ENCODE measurements around the gene PECR.

PECR gene

GRCh38 chr2:216006164-216006663 lies 75.4 kb downstream of the PECR start:
- Histone ChIP-seq H3K4me3 (ENCODE audit: control insufficient read depth in 1 of 7, extremely low read depth in 1 of 7, insufficient read depth in 4 of 7, low read depth in 2 of 7, low read length in 6 of 7) (peak overlapping the region in 5 of 7 experiments; percentile 4 to 66 (median 58)), H3K4me1 (ENCODE audit: control extremely low read depth in 1 of 4, control insufficient read depth in 4 of 4, insufficient read depth in 4 of 4, low read length in 3 of 4) (peaks cover 20 to 70% (median 66%) of the 10 kb centered on the region in 4 experiments), H3K27ac (ENCODE audit: insufficient read depth in 1 of 2, low read depth in 1 of 2, low read length in 2 of 2, poor library complexity in 1 of 2, severe bottlenecking in 2 of 2) (peak overlapping the region; percentile 78 to 79), H3K36me3 (ENCODE audit: control insufficient read depth in 4 of 4, insufficient read depth in 4 of 4, low read length in 3 of 4) (no peaks in the 10 kb centered on the region), H3K27me3 (replicated peaks in 2 of 5; ENCODE audit: control insufficient read depth in 4 of 5, insufficient read depth in 5 of 5, low read length in 4 of 5) (no peaks in the 10 kb centered on the region), H3K9me3 (ENCODE audit: control extremely low read depth in 1 of 5, control insufficient read depth in 4 of 5, insufficient read depth in 2 of 5, low read depth in 1 of 5, low read length in 4 of 5) (no peaks in the 10 kb centered on the region)
- DNase-seq: peak; percentile 80 to 93 (median 92)
- CTCF ChIA-PET: interaction anchor here (1.0 to 3.8 kb wide), 9 partner anchors 8 to 58 kb away, joined by 3 to 15 read pairs (median 4); no protein-coding TSS in a partner anchor
- POLR2A ChIA-PET: interaction anchor here (1.1 to 1.6 kb wide), 2 partner anchors 10 to 15 kb away, joined by 3 to 4 read pairs; no protein-coding TSS in a partner anchor
- 0% methylated on average over 8 of the region's 10 CpGs for WGBS (ENCODE audit: insufficient coverage)

DNA sequence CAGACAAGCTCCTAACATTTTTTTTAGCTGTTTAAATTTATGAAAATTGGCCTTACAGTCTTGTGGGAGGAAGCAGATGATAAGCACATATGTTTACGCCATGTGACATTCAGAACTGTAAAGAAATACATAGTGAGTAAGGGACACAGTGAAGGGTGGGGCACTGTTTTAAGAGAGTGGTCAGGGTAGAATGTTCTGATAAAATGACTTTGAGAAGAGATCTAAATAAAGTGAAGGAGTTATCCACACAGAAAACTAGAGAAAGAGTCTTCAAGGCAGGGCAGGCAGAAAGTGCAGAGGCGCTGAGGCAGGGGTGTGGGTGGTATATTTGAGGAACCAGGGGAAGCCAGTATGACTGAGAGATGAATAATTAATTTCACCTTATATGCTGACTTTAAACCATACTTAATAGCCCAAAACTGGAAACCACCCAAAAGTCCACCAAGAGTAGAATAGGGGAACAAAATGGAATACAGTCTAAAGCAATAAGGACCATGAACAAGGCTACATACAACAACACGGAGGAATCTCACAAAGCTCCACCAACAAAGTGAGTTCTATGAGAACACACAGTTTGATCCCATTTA lies 76.8 kb downstream of the PECR start:
- ChIA-PET POLR2A (no interaction called here), CTCF (interaction anchor here (0.6 to 3.1 kb wide), 9 partner anchors 9 to 57 kb away, joined by 3 to 15 read pairs (median 3); partner anchors contain the start of gene MREG)
- no peaks in the 10 kb centered on the region for H3K9me3 ChIP-seq (ENCODE audit: control extremely low read depth in 1 of 5, control insufficient read depth in 4 of 5, insufficient read depth in 2 of 5, low read depth in 1 of 5, low read length in 4 of 5)
- H3K36me3 ChIP-seq (ENCODE audit: control insufficient read depth in 4 of 4, insufficient read depth in 4 of 4, low read length in 3 of 4): peaks cover 0 to 7% (median 0%) of the 10 kb centered on the region in 4 experiments
- H3K4me1 ChIP-seq (ENCODE audit: control extremely low read depth in 1 of 4, control insufficient read depth in 4 of 4, insufficient read depth in 4 of 4, low read length in 3 of 4): peaks cover 24 to 84% (median 75%) of the 10 kb centered on the region in 4 experiments
- 67% methylated on average over 1 of the region's 3 CpGs for WGBS (ENCODE audit: insufficient coverage)
- no peaks in the 10 kb centered on the region for H3K27me3 ChIP-seq (replicated peaks in 2 of 5; ENCODE audit: control insufficient read depth in 4 of 5, insufficient read depth in 5 of 5, low read length in 4 of 5)
- H3K4me3 ChIP-seq (ENCODE audit: control insufficient read depth in 1 of 7, extremely low read depth in 1 of 7, insufficient read depth in 4 of 7, low read depth in 2 of 7, low read length in 6 of 7): peak overlapping the region in 2 of 7 experiments; percentile 4 to 41
- DNase-seq: peak; percentile 47 to 90 (median 90)
- H3K27ac ChIP-seq (ENCODE audit: insufficient read depth in 1 of 2, low read depth in 1 of 2, low read length in 2 of 2, poor library complexity in 1 of 2, severe bottlenecking in 2 of 2): peak overlapping the region; percentile 17 to 79

DNA sequence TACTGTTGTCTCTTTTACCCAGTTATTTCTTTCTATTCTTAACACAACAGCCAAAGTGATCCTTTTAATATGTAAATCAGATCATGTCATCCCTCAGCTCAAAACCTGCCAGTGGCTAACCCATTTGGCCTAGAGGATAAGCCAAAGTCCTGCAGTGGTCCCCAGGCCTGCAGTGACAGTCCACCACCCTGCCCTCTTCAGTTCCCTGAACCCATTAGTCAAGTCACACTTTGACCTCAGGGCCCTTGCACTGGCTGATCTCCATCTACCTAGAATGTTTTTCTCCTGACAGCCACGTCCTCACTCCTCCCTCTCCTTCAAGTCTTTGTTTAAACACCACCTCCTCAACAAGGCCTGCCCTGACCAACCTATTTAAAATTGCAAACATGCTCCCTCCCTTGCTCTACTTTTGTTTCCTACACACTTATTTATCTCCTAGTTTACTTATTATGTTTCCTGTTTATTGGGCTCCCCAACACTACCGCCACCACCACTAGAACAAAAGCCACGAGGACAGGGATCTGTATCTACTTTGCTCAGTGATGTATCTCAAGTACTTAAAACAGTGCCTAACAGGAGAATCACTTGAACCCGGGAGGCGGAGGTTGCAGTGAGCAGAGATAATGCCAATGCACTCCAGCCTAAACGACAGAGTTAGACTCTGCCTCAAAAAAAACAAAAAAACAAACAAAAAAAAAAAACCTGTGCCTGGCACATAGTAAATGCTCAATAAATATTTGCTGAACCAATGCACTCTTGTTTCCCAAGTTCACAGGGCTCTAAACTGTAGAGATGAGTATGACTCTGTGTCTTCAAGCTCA lies 77.5 kb downstream of the PECR start:
- DNase-seq: peak in 2 of 3 donors; percentile 23 to 38
- peaks cover 0 to 7% (median 0%) of the 10 kb centered on the region in 4 experiments for H3K36me3 ChIP-seq (ENCODE audit: control insufficient read depth in 4 of 4, insufficient read depth in 4 of 4, low read length in 3 of 4)
- H3K27ac ChIP-seq (ENCODE audit: insufficient read depth in 1 of 2, low read depth in 1 of 2, low read length in 2 of 2, poor library complexity in 1 of 2, severe bottlenecking in 2 of 2): peak overlapping the region; percentile 17 to 79
- no peaks in the 10 kb centered on the region for H3K27me3 ChIP-seq (replicated peaks in 2 of 5; ENCODE audit: control insufficient read depth in 4 of 5, insufficient read depth in 5 of 5, low read length in 4 of 5)
- H3K4me1 ChIP-seq (ENCODE audit: control extremely low read depth in 1 of 4, control insufficient read depth in 4 of 4, insufficient read depth in 4 of 4, low read length in 3 of 4): peaks cover 24 to 88% (median 76%) of the 10 kb centered on the region in 4 experiments
- H3K4me3 ChIP-seq (ENCODE audit: control insufficient read depth in 1 of 7, extremely low read depth in 1 of 7, insufficient read depth in 4 of 7, low read depth in 2 of 7, low read length in 6 of 7): peak overlapping the region in 2 of 7 experiments; percentile 4 to 41
- CTCF ChIA-PET: interaction anchor here (0.6 to 1.9 kb wide), 7 partner anchors 13 to 29 kb away, joined by 3 to 4 read pairs (median 3); no protein-coding TSS in a partner anchor
- POLR2A ChIA-PET: no interaction called here
- 98% methylated on average over 6 of the region's 6 CpGs for WGBS (ENCODE audit: insufficient coverage)
- no peaks in the 10 kb centered on the region for H3K9me3 ChIP-seq (ENCODE audit: control extremely low read depth in 1 of 5, control insufficient read depth in 4 of 5, insufficient read depth in 2 of 5, low read depth in 1 of 5, low read length in 4 of 5)

DNA sequence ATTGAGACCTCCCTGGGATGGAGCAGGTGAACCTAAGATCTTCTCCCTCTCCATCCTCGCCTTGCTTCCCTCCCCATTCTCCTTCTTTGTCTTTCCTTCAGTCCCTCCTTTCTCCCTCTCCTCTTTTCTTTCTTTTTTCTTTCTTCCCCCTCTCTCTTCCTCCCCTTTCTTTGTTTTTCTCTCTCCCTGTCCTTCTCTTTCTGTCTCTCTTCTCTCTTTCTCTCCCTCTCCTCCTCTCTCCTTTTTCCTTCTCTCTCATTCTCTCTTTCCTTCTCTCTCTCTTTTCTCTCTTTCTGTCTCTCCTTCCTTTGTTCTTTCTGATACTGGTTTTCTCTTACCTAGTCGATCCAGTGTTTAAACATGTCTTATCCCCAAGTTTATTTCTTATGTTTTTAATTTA lies 78.9 kb downstream of the PECR start:
- Histone ChIP-seq H3K36me3 (ENCODE audit: control insufficient read depth in 4 of 4, insufficient read depth in 4 of 4, low read length in 3 of 4) (peaks cover 0 to 9% (median 0%) of the 10 kb centered on the region in 4 experiments), H3K27ac (ENCODE audit: insufficient read depth in 1 of 2, low read depth in 1 of 2, low read length in 2 of 2, poor library complexity in 1 of 2, severe bottlenecking in 2 of 2) (peak overlapping the region; percentile 47 to 54), H3K4me1 (ENCODE audit: control extremely low read depth in 1 of 4, control insufficient read depth in 4 of 4, insufficient read depth in 4 of 4, low read length in 3 of 4) (peaks cover 29 to 91% (median 80%) of the 10 kb centered on the region in 4 experiments), H3K4me3 (ENCODE audit: control insufficient read depth in 1 of 7, extremely low read depth in 1 of 7, insufficient read depth in 4 of 7, low read depth in 2 of 7, low read length in 6 of 7) (peak overlapping the region in 3 of 7 experiments; percentile 5 to 54 (median 20)), H3K27me3 (replicated peaks in 2 of 5; ENCODE audit: control insufficient read depth in 4 of 5, insufficient read depth in 5 of 5, low read length in 4 of 5) (no peaks in the 10 kb centered on the region), H3K9me3 (ENCODE audit: control extremely low read depth in 1 of 5, control insufficient read depth in 4 of 5, insufficient read depth in 2 of 5, low read depth in 1 of 5, low read length in 4 of 5) (no peaks in the 10 kb centered on the region)
- 90% methylated on average over 1 of the region's 2 CpGs for WGBS (ENCODE audit: insufficient coverage)
- ChIA-PET CTCF (interaction anchor here (0.8 to 1.9 kb wide), 7 partner anchors 10 to 53 kb away, joined by 3 to 7 read pairs (median 3); no protein-coding TSS in a partner anchor), POLR2A (no interaction called here)
- DNase-seq: no peak

DNA sequence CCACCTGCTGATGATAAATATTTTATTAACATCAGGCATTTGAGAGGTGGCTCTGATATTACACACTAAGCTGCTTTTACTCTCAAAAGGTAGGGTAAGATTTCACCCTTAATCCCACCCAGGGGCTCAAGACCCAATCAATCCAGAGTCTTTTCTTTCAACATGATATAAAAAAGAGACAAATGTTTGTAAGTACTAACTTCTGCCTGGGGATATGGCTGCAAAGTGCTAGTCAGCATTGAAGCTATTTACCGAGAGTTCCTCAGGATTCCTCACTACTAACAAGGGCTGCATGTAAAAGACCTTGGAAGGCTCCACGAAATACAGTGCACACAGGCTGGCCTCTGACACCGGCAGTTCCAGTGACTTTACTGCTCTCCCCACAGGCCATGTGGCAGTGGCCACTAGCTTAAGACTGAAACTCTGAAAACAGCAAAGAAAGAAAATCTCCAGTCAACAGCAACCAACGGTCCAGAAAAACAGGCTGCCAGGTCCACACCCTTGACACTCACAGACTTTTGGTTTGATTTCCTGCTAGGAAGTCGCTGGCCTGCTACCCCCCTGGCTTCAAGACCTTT lies 79.4 kb downstream of the PECR start:
- peak in 1 of 3 donors; percentile 21 for DNase-seq
- WGBS (ENCODE audit: insufficient coverage): 19% methylated on average over 5 of the region's 5 CpGs
- no peaks in the 10 kb centered on the region for H3K27me3 ChIP-seq (replicated peaks in 2 of 5; ENCODE audit: control insufficient read depth in 4 of 5, insufficient read depth in 5 of 5, low read length in 4 of 5)
- H3K4me1 ChIP-seq (ENCODE audit: control extremely low read depth in 1 of 4, control insufficient read depth in 4 of 4, insufficient read depth in 4 of 4, low read length in 3 of 4): peaks cover 30 to 88% (median 79%) of the 10 kb centered on the region in 4 experiments
- peaks cover 0 to 12% (median 0%) of the 10 kb centered on the region in 4 experiments for H3K36me3 ChIP-seq (ENCODE audit: control insufficient read depth in 4 of 4, insufficient read depth in 4 of 4, low read length in 3 of 4)
- CTCF ChIA-PET: interaction anchor here (0.5 to 1.9 kb wide), 5 partner anchors 10 to 52 kb away, joined by 3 to 7 read pairs (median 3); no protein-coding TSS in a partner anchor
- POLR2A ChIA-PET: interaction anchor here (0.7 kb wide), 1 partner anchor 19 kb away, joined by 3 read pairs; no protein-coding TSS in a partner anchor
- H3K4me3 ChIP-seq (ENCODE audit: control insufficient read depth in 1 of 7, extremely low read depth in 1 of 7, insufficient read depth in 4 of 7, low read depth in 2 of 7, low read length in 6 of 7): peak overlapping the region in 3 of 7 experiments; percentile 5 to 54 (median 20)
- H3K9me3 ChIP-seq (ENCODE audit: control extremely low read depth in 1 of 5, control insufficient read depth in 4 of 5, insufficient read depth in 2 of 5, low read depth in 1 of 5, low read length in 4 of 5): no peaks in the 10 kb centered on the region
- peak overlapping the region; percentile 47 to 54 for H3K27ac ChIP-seq (ENCODE audit: insufficient read depth in 1 of 2, low read depth in 1 of 2, low read length in 2 of 2, poor library complexity in 1 of 2, severe bottlenecking in 2 of 2)

GRCh38 chr2:216001216-216002100 lies 80.2 kb downstream of the PECR start:
- Histone ChIP-seq H3K9me3 (ENCODE audit: control extremely low read depth in 1 of 5, control insufficient read depth in 4 of 5, insufficient read depth in 2 of 5, low read depth in 1 of 5, low read length in 4 of 5) (no peaks in the 10 kb centered on the region), H3K4me1 (ENCODE audit: control extremely low read depth in 1 of 4, control insufficient read depth in 4 of 4, insufficient read depth in 4 of 4, low read length in 3 of 4) (peaks cover 26 to 80% (median 72%) of the 10 kb centered on the region in 4 experiments), H3K36me3 (ENCODE audit: control insufficient read depth in 4 of 4, insufficient read depth in 4 of 4, low read length in 3 of 4) (peaks cover 0 to 15% (median 0%) of the 10 kb centered on the region in 4 experiments), H3K27me3 (replicated peaks in 2 of 5; ENCODE audit: control insufficient read depth in 4 of 5, insufficient read depth in 5 of 5, low read length in 4 of 5) (no peaks in the 10 kb centered on the region), H3K4me3 (ENCODE audit: control insufficient read depth in 1 of 7, extremely low read depth in 1 of 7, insufficient read depth in 4 of 7, low read depth in 2 of 7, low read length in 6 of 7) (peak overlapping the region in 4 of 7 experiments; percentile 11 to 54 (median 36)), H3K27ac (ENCODE audit: insufficient read depth in 1 of 2, low read depth in 1 of 2, low read length in 2 of 2, poor library complexity in 1 of 2, severe bottlenecking in 2 of 2) (peak overlapping the region; percentile 10 to 54)
- DNase-seq: peak in 2 of 3 donors; percentile 72 to 74
- CTCF ChIA-PET: interaction anchor here (0.5 to 1.9 kb wide), 8 partner anchors 9 to 51 kb away, joined by 3 to 7 read pairs (median 3); no protein-coding TSS in a partner anchor
- POLR2A ChIA-PET: interaction anchor here (0.6 to 0.7 kb wide), 2 partner anchors 19 to 116 kb away, joined by 3 read pairs; no protein-coding TSS in a partner anchor
- WGBS (ENCODE audit: insufficient coverage): 29% methylated on average over 4 of the region's 9 CpGs
